Measurements from ENCODE around the gene ZNF561.
"Not testable (repeated sequence)": the region's sequence is repeated elsewhere in the genome, so short reads cannot be mapped to it uniquely, and the experiment has no call there.

The ZNF561 gene

GRCh38 chr19:9621156-9622037, at the start of gene ZNF561:
Gene ZNF561 (minus strand): TSS chr19:9621232. CDS start chr19:9619456, 1,776 bp downstream.
- DNase-seq: peak; percentile 93

- no peak for DNase-seq
These were observed 47.5 kb upstream of the ZNF561 start for GRCh38 chr19:9668544-9668943.

- no peak for DNase-seq
These were observed 46.9 kb upstream of the ZNF561 start for GRCh38 chr19:9667898-9668297.

GRCh38 chr19:9658769-9659168, 37.7 kb upstream of the ZNF561 start:
- no peak for DNase-seq

GRCh38 chr19:9653066-9653555, 32.1 kb upstream of the ZNF561 start:
- not testable (repeated sequence) for DNase-seq

- not testable (repeated sequence) for DNase-seq
These were observed 30.4 kb upstream of the ZNF561 start for GRCh38 chr19:9651464-9651863.

- DNase-seq: no peak
These were observed 29.3 kb upstream of the ZNF561 start for GRCh38 chr19:9650345-9650744.

GRCh38 chr19:9645472-9645871, 24.4 kb upstream of the ZNF561 start:
- no peak for DNase-seq

GRCh38 chr19:9644472-9644871, 23.4 kb upstream of the ZNF561 start:
- no peak for DNase-seq

- no peak for DNase-seq
These were observed 20.8 kb upstream of the ZNF561 start for GRCh38 chr19:9641810-9642209.

GRCh38 chr19:9640956-9641355, 19.9 kb upstream of the ZNF561 start:
- DNase-seq: no peak

GRCh38 chr19:9636018-9636417, 15.0 kb upstream of the ZNF561 start:
- DNase-seq: no peak

- DNase-seq: no peak
These were observed 6.8 kb upstream of the ZNF561 start for GRCh38 chr19:9627856-9628255.

GRCh38 chr19:9622531-9622930, 1.5 kb upstream of the ZNF561 start:
- no peak for DNase-seq

- no peak for DNase-seq
These were observed 233 bp downstream of the ZNF561 start for GRCh38 chr19:9620842-9621155.

GRCh38 chr19:9615844-9616243, 5.2 kb downstream of the ZNF561 start:
- no peak for DNase-seq

- DNase-seq: no peak
These were observed 10.4 kb downstream of the ZNF561 start for GRCh38 chr19:9610484-9611113.

GRCh38 chr19:9608912-9609311, 12.1 kb downstream of the ZNF561 start:
- DNase-seq: no peak

GRCh38 chr19:9597027-9597426, 24.0 kb downstream of the ZNF561 start:
- DNase-seq: no peak

GRCh38 chr19:9586764-9587163, 34.3 kb downstream of the ZNF561 start:
- peak; percentile 55 for DNase-seq

GRCh38 chr19:9584073-9584833, 36.8 kb downstream of the ZNF561 start, which contains the start of gene ZNF121:
Gene ZNF121 (minus strand): TSS chr19:9584504. CDS start chr19:9568097, 16,407 bp downstream.
- peak; percentile 93 for DNase-seq

- DNase-seq: not testable (repeated sequence)
These were observed 38.8 kb downstream of the ZNF561 start for GRCh38 chr19:9582081-9582725.

- no peak for DNase-seq
These were observed 40.3 kb downstream of the ZNF561 start for GRCh38 chr19:9580728-9581127.
